Astrocyte of the spinal cord (primary cell): Measurements from ENCODE around the gene CNTNAP5.

Source experiments
- DNase-seq: peaks from one replicate; pipeline ENCODE4 v3.0.0; 2011; ENCODE audit warnings: low read depth, low spot score
- H3K4me3 ChIP-seq: 2 replicates; pipeline ENCODE4 v1.5.1; 2011; ENCODE audit warnings: low read depth, mild to moderate bottlenecking, low read length, moderate library complexity
- in situ Hi-C: cut with HindIII; loops from 2 replicates; pipeline ENCODE4 v1.10.0; 2017; ENCODE audit warnings: low sequenced_read_pairs
- TF ChIP-seq, protein P1 (sequence below): IDR thresholded peaks from 2 replicates; pipeline ENCODE4 v1.5.1; 2012; ENCODE audit warnings: low read depth, mild to moderate bottlenecking, low read length, inconsistent platforms

CNTNAP5 gene

DNA sequence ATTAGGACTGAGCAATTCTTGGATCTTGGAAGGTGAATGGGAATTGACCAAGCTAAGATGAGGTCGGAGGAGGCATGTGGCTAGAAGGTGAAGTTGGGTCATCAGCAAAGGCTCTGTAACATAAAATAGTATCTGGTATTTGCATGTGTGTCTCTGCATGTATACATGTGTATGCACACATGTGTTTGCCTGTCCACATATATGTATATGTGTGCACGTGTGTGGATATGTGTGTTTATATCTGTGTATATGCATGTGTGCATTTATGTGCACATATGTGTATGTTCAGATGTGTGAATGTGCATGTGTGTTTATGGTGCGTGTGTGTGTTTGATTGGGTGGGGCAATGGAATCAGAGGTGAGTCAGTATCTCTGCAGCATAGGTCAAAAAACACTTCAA is 664.3 kb downstream of the CNTNAP5 start:
- no peak overlapping the region for H3K4me3 ChIP-seq
- TF ChIP-seq, protein P1, sequence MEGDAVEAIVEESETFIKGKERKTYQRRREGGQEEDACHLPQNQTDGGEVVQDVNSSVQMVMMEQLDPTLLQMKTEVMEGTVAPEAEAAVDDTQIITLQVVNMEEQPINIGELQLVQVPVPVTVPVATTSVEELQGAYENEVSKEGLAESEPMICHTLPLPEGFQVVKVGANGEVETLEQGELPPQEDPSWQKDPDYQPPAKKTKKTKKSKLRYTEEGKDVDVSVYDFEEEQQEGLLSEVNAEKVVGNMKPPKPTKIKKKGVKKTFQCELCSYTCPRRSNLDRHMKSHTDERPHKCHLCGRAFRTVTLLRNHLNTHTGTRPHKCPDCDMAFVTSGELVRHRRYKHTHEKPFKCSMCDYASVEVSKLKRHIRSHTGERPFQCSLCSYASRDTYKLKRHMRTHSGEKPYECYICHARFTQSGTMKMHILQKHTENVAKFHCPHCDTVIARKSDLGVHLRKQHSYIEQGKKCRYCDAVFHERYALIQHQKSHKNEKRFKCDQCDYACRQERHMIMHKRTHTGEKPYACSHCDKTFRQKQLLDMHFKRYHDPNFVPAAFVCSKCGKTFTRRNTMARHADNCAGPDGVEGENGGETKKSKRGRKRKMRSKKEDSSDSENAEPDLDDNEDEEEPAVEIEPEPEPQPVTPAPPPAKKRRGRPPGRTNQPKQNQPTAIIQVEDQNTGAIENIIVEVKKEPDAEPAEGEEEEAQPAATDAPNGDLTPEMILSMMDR: no peak
- in situ Hi-C loops: no loop called here
- no peak for DNase-seq

DNA sequence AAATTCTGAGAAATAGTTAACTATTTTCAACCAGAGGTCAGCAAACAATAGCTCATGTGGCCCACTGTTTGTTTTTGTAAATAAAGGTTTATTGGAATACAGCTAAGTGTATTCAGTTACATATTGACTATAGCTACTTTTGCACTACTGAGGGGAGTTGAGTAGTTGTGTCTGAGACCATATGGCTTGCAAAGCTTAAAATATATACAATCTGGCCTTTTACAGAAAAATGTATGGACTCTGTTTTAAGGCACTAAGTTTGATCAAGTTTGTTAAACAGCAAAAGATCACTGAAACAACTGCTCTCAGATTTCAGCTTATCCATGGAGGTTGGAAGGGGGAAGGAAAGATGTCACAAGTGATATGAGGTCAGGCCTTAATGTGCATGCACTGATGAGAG is 667.1 kb downstream of the CNTNAP5 start:
- TF ChIP-seq, protein P1: no peak
- DNase-seq: no peak
- in situ Hi-C loops: no loop called here
- H3K4me3 ChIP-seq: no peak overlapping the region

DNA sequence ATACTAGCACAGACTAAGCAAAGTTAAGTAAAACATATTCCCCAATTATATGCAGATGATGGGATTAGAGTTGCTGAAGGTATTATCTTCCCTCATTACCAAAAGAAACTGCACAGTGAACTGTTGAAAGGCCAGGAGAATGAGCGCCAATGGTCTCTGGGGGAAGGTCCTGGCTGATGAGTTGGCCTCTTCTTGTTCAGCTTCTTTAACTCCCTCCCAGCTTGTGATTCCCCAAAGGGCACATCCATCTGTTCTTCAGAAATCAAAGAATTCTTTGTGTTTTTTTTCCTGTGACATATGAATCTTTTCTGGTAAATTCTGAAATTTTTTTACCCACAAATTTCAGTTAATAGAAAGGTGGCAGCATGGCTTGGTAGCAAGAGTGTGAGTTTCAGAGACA is 667.6 kb downstream of the CNTNAP5 start:
- TF ChIP-seq, protein P1: no peak
- in situ Hi-C loops: no loop called here

DNA sequence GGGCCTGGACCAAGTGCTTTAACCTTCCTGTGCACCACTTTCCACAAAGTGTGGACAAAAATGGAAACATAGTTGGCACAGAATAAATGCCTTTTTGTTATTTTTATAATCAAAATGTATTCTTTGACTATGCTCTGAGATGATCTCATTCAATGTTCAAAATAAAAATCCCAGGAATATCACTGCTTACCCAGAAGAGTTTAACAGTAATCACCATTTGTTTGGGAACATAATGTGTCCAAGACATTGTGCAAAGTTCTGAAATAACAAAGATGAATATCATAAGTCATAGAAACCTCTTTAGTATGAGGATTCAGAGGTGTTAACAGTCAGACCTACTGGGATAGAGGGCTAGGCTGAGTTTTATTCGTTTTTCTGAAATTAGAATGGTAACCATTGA is 668.1 kb downstream of the CNTNAP5 start:
- in situ Hi-C loops: no loop called here
- no peak overlapping the region for H3K4me3 ChIP-seq
- no peak for DNase-seq
- TF ChIP-seq, protein P1: no peak

More for the DNA sequence above, 667.6 kb downstream of the CNTNAP5 start:
- no peak for DNase-seq
- H3K4me3 ChIP-seq: no peak overlapping the region

DNA sequence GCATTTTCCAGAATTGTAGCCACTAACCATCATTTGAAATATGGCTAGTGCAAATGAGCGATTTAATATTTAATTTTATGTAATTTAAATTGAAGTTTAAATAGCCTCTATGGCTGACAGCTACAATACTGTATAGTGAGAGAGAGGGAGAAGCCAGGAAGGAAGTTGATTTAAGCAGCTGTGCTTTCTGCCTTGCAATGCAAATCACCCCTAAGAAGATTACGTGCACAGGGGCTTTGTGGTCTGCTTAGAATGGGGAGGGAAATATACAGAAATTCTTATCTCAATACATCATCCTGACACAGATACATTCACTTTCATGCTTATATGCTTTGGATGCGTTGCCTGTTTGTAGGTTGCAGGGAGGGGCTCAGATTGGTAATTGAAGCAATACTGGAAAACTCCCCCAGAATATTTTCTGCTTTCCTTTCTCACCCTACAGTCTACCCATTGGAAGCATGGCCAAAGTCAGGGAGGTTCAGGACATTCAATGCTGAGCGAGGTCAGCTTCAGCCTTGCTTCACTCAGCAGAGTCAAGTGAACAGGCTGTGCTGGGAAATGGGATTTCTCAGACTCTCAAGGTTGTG is 674.0 kb downstream of the CNTNAP5 start:
- no peak for DNase-seq
- H3K4me3 ChIP-seq: no peak overlapping the region
- TF ChIP-seq, protein P1: no peak
- in situ Hi-C loops: no loop called here

DNA sequence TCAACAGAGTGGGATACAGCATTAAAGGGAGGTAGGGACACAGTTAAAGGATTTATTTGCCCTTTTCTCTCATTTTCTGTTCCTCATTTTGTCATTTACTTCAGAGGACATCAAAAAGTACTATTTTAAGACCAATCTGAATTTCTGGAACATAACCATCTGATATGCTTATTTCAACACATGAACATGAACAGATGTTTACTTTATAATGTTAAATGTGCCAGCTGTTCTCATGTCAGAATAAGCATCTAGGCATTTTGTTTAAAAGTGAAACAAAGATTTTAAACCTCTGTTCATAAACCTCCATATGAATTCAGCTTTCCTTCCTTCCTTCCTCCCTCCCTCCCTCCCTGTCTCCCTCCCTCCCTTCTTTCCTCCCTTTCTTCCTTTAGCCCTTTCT is 677.7 kb downstream of the CNTNAP5 start:
- H3K4me3 ChIP-seq: no peak overlapping the region
- no peak for DNase-seq
- in situ Hi-C loops: no loop called here
- TF ChIP-seq, protein P1: no peak
